Measurements from ENCODE around the gene MVB12B. TPM values are rescaled to one million over a fixed set of nuclear protein-coding genes. Genes with fewer than 3 reads are reported as not detected.

Gene MVB12B
- total RNA-seq, 1 experiment from 2014 or later: 10.9 TPM

- ATAC-seq: no peak
These were observed 44.6 kb downstream of the MVB12B start for GRCh38 chr9:126371007-126371870.

More at GRCh38 chr9:126371007-126371870, 44.6 kb downstream of the MVB12B start:
- Histone ChIP-seq H3K4me1 (ENCODE audit: control insufficient read depth in 1 of 2, insufficient read depth in 2 of 2, low read length in 2 of 2) (peaks cover 0 to 9% of the 10 kb centered on the region in 2 experiments; a peak in 1 of 4 replicates), H3K9me2 (ENCODE audit: insufficient read depth) (no peaks in the 10 kb centered on the region), H3K27ac (ENCODE audit: low read depth, low read length) (no peak overlapping the region), H3K27me3 (ENCODE audit: insufficient read depth, low read length) (no peaks in the 10 kb centered on the region), H3K36me3 (ENCODE audit: control insufficient read depth in 1 of 2, insufficient read depth in 2 of 2, low read length in 2 of 2) (no peaks in the 10 kb centered on the region), H3K4me3 (replicated peaks in 1 of 2; ENCODE audit: low read depth in 1 of 2, low read length in 2 of 2) (no peak overlapping the region), H3K79me2 (ENCODE audit: insufficient read depth, low read length) (no peaks in the 10 kb centered on the region), H3K9me3 (ENCODE audit: control insufficient read depth in 1 of 2, insufficient read depth in 1 of 2, low read depth in 1 of 2, low read length in 2 of 2) (no peaks in the 10 kb centered on the region), H3K9ac (ENCODE audit: low read length) (no peak overlapping the region), H4K20me1 (ENCODE audit: insufficient read depth) (no peaks in the 10 kb centered on the region), H3K4me2 (ENCODE audit: low read length) (no peak overlapping the region), H2AFZ (ENCODE audit: low read depth, low read length, poor library complexity, severe bottlenecking) (no peak overlapping the region)
- TF ChIP-seq FOSL1 (IDR thresholded peaks at IDR 0.05; ENCODE audit: low read depth): no peak
- no peak for TF ChIP-seq MAX (IDR thresholded peaks at IDR 0.05)
- no peak for TF ChIP-seq RAD21 (IDR thresholded peaks at IDR 0.05; ENCODE audit: low read depth)
- no peak for TF ChIP-seq POLR2A (IDR thresholded peaks at IDR 0.05; ENCODE audit: borderline replicate concordance, extremely low read depth, insufficient read depth, insufficient read length)
- TF ChIP-seq JUND (IDR thresholded peaks at IDR 0.05): no peak
- TF ChIP-seq ZFX (IDR thresholded peaks at IDR 0.05): no peak
- no peak for TF ChIP-seq REST (IDR thresholded peaks at IDR 0.05; ENCODE audit: low read depth)
- no peak for TF ChIP-seq CEBPB (IDR thresholded peaks at IDR 0.05; ENCODE audit: low read depth)
- no peak for TF ChIP-seq ELF1 (IDR thresholded peaks at IDR 0.05; ENCODE audit: borderline replicate concordance, low read depth)
- TF ChIP-seq EGR1 (IDR thresholded peaks at IDR 0.05; ENCODE audit: low read depth): no peak
- no peak for TF ChIP-seq EZH2phosphoT487 (IDR thresholded peaks at IDR 0.05; ENCODE audit: borderline replicate concordance)
- no peak for TF ChIP-seq YY1 (IDR thresholded peaks at IDR 0.05; ENCODE audit: extremely low read depth, insufficient replicate concordance, low read depth, low read length)
- TF ChIP-seq CBX3 (IDR thresholded peaks at IDR 0.05; ENCODE audit: low read depth): no peak
- TF ChIP-seq, protein P1, sequence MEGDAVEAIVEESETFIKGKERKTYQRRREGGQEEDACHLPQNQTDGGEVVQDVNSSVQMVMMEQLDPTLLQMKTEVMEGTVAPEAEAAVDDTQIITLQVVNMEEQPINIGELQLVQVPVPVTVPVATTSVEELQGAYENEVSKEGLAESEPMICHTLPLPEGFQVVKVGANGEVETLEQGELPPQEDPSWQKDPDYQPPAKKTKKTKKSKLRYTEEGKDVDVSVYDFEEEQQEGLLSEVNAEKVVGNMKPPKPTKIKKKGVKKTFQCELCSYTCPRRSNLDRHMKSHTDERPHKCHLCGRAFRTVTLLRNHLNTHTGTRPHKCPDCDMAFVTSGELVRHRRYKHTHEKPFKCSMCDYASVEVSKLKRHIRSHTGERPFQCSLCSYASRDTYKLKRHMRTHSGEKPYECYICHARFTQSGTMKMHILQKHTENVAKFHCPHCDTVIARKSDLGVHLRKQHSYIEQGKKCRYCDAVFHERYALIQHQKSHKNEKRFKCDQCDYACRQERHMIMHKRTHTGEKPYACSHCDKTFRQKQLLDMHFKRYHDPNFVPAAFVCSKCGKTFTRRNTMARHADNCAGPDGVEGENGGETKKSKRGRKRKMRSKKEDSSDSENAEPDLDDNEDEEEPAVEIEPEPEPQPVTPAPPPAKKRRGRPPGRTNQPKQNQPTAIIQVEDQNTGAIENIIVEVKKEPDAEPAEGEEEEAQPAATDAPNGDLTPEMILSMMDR (IDR thresholded peaks at IDR 0.05 in 2 of 3, conservative IDR thresholded peaks at IDR 0.05 in 1 of 3; ENCODE audit: borderline replicate concordance in 1 of 3, insufficient read depth in 1 of 3, low read depth in 2 of 3, low read length in 2 of 3): no peak
- no peak for TF ChIP-seq EZH2 (IDR thresholded peaks at IDR 0.05)
- TF ChIP-seq, protein P2, sequence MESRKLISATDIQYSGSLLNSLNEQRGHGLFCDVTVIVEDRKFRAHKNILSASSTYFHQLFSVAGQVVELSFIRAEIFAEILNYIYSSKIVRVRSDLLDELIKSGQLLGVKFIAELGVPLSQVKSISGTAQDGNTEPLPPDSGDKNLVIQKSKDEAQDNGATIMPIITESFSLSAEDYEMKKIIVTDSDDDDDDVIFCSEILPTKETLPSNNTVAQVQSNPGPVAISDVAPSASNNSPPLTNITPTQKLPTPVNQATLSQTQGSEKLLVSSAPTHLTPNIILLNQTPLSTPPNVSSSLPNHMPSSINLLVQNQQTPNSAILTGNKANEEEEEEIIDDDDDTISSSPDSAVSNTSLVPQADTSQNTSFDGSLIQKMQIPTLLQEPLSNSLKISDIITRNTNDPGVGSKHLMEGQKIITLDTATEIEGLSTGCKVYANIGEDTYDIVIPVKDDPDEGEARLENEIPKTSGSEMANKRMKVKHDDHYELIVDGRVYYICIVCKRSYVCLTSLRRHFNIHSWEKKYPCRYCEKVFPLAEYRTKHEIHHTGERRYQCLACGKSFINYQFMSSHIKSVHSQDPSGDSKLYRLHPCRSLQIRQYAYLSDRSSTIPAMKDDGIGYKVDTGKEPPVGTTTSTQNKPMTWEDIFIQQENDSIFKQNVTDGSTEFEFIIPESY (IDR thresholded peaks at IDR 0.05; ENCODE audit: extremely low read depth, insufficient replicate concordance, low read length): no peak
- no peak for TF ChIP-seq TCF7L2 (IDR thresholded peaks at IDR 0.05; ENCODE audit: borderline replicate concordance, extremely low read depth, insufficient read depth, insufficient read length)
- no peak for TF ChIP-seq SRF (IDR thresholded peaks at IDR 0.05; ENCODE audit: low read depth)
- TF ChIP-seq ATF3 (IDR thresholded peaks at IDR 0.05): no peak
- no peak for TF ChIP-seq SIN3A (IDR thresholded peaks at IDR 0.05; ENCODE audit: low read depth)
- POLR2A ChIA-PET: no interaction called here
- intact Hi-C loops (cut with micrococcal nuclease): no loop called here
- RAD21 ChIA-PET (ENCODE audit: low non-redundant PET in 1 of 2, low total read pairs in 2 of 2, uncharacterized antibody in 2 of 2, unreplicated experiment in 2 of 2): no interaction called here
- CTCF ChIA-PET: no interaction called here
- DNase-seq (ENCODE audit: low read depth, low spot score): no peak
- BruUV-seq (replicated peaks): no TSS peak

Data from HCT116 (cell line).